ENCODE data around the gene PDLIM1. TPM values are rescaled to one million over a fixed set of nuclear protein-coding genes. Genes with fewer than 3 reads are reported as not detected.

Gene PDLIM1
- total and polyA plus RNA-seq, 2 experiments from 2014 or later: 111 to 233 TPM

DNA sequence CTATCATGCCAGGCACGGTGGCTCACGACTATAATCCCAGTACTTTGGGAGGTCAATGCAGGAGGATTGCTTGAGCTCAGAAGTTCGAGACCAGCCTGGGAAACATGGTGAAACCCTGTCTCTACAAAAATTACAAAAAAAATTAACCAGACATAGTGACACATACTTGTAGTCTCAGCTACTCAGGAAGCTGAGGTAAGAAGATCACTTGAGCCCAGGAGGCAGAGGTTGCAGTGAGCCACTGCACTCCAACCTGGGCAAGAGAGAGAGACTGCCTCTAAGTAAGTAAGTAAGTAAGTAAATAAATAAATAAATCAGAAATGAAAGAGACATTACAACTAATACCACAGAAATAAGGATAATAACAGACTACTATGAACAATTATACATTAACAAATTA, 36.2 kb downstream of the PDLIM1 start (continued):
- TF ChIP-seq, protein P1, sequence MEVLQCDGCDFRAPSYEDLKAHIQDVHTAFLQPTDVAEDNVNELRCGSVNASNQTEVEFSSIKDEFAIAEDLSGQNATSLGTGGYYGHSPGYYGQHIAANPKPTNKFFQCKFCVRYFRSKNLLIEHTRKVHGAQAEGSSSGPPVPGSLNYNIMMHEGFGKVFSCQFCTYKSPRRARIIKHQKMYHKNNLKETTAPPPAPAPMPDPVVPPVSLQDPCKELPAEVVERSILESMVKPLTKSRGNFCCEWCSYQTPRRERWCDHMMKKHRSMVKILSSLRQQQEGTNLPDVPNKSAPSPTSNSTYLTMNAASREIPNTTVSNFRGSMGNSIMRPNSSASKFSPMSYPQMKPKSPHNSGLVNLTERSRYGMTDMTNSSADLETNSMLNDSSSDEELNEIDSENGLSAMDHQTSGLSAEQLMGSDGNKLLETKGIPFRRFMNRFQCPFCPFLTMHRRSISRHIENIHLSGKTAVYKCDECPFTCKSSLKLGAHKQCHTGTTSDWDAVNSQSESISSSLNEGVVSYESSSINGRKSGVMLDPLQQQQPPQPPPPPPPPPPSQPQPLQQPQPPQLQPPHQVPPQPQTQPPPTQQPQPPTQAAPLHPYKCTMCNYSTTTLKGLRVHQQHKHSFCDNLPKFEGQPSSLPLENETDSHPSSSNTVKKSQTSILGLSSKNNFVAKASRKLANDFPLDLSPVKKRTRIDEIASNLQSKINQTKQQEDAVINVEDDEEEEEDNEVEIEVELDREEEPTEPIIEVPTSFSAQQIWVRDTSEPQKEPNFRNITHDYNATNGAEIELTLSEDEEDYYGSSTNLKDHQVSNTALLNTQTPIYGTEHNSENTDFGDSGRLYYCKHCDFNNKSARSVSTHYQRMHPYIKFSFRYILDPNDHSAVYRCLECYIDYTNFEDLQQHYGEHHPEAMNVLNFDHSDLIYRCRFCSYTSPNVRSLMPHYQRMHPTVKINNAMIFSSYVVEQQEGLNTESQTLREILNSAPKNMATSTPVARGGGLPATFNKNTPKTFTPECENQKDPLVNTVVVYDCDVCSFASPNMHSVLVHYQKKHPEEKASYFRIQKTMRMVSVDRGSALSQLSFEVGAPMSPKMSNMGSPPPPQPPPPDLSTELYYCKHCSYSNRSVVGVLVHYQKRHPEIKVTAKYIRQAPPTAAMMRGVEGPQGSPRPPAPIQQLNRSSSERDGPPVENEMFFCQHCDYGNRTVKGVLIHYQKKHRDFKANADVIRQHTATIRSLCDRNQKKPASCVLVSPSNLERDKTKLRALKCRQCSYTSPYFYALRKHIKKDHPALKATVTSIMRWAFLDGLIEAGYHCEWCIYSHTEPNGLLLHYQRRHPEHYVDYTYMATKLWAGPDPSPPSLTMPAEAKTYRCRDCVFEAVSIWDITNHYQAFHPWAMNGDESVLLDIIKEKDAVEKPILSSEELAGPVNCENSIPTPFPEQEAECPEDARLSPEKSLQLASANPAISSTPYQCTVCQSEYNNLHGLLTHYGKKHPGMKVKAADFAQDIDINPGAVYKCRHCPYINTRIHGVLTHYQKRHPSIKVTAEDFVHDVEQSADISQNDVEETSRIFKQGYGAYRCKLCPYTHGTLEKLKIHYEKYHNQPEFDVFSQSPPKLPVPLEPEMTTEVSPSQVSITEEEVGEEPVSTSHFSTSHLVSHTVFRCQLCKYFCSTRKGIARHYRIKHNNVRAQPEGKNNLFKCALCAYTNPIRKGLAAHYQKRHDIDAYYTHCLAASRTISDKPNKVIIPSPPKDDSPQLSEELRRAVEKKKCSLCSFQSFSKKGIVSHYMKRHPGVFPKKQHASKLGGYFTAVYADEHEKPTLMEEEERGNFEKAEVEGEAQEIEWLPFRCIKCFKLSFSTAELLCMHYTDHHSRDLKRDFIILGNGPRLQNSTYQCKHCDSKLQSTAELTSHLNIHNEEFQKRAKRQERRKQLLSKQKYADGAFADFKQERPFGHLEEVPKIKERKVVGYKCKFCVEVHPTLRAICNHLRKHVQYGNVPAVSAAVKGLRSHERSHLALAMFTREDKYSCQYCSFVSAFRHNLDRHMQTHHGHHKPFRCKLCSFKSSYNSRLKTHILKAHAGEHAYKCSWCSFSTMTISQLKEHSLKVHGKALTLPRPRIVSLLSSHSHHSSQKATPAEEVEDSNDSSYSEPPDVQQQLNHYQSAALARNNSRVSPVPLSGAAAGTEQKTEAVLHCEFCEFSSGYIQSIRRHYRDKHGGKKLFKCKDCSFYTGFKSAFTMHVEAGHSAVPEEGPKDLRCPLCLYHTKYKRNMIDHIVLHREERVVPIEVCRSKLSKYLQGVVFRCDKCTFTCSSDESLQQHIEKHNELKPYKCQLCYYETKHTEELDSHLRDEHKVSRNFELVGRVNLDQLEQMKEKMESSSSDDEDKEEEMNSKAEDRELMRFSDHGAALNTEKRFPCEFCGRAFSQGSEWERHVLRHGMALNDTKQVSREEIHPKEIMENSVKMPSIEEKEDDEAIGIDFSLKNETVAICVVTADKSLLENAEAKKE (CRISPR knock-in tag; IDR thresholded peaks at IDR 0.05): no peak
- TF ChIP-seq, protein P2, sequence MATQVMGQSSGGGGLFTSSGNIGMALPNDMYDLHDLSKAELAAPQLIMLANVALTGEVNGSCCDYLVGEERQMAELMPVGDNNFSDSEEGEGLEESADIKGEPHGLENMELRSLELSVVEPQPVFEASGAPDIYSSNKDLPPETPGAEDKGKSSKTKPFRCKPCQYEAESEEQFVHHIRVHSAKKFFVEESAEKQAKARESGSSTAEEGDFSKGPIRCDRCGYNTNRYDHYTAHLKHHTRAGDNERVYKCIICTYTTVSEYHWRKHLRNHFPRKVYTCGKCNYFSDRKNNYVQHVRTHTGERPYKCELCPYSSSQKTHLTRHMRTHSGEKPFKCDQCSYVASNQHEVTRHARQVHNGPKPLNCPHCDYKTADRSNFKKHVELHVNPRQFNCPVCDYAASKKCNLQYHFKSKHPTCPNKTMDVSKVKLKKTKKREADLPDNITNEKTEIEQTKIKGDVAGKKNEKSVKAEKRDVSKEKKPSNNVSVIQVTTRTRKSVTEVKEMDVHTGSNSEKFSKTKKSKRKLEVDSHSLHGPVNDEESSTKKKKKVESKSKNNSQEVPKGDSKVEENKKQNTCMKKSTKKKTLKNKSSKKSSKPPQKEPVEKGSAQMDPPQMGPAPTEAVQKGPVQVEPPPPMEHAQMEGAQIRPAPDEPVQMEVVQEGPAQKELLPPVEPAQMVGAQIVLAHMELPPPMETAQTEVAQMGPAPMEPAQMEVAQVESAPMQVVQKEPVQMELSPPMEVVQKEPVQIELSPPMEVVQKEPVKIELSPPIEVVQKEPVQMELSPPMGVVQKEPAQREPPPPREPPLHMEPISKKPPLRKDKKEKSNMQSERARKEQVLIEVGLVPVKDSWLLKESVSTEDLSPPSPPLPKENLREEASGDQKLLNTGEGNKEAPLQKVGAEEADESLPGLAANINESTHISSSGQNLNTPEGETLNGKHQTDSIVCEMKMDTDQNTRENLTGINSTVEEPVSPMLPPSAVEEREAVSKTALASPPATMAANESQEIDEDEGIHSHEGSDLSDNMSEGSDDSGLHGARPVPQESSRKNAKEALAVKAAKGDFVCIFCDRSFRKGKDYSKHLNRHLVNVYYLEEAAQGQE (IDR thresholded peaks at IDR 0.05; ENCODE audit: unreplicated experiment): no peak
- TF ChIP-seq POLR2AphosphoS5 (IDR thresholded peaks at IDR 0.05; ENCODE audit: low read depth): no peak
- no peak for TF ChIP-seq NANOG (IDR thresholded peaks at IDR 0.05; ENCODE audit: borderline replicate concordance)

DNA sequence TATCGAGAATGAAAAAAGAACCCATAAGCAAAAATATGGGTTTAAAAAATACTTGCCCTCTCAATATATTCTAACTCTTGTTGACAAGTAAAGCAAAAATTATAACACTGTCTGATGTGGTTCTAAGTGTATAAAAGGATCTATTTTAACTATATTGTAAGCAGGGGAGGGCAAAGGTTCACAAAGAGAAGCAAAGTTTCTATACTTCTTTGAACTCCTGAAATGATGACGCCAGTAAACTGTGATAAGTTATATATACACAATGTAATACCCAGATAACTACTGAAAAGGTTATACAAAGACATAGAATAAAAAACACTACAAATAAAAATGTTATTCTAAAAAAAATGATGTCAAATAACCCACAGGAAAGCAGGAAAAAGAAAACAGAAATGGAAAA, 37.1 kb downstream of the PDLIM1 start:
- Histone ChIP-seq H3F3A (replicated peaks; ENCODE audit: low read depth) (no peaks in the 10 kb centered on the region), H2AFZ (no peak overlapping the region), H3K79me2 (replicated peaks; ENCODE audit: insufficient read depth) (peaks cover 57% of the 10 kb centered on the region), H3K27ac (ENCODE audit: low read depth) (no peak overlapping the region), H3K4me3 (no peak overlapping the region), H3K4me2 (no peak overlapping the region), H3K27me3 (ENCODE audit: insufficient read depth) (no peaks in the 10 kb centered on the region), H3K36me3 (ENCODE audit: insufficient read depth) (peaks cover 14% of the 10 kb centered on the region; the same call in 1 of the 2 replicates), H3K4me1 (ENCODE audit: insufficient read depth) (peaks cover 12% of the 10 kb centered on the region), H4K20me1 (replicated peaks; ENCODE audit: insufficient read depth) (no peaks in the 10 kb centered on the region; the same call in 1 of the 2 replicates), H3K9me2 (ENCODE audit: insufficient read depth) (no peaks in the 10 kb centered on the region)
- ATAC-seq: no peak
- no peak for DNase-seq (ENCODE audit: low spot score)
- Mint-ChIP-seq H3K4me1 (peaks cover 16% of the 10 kb centered on the region), H3K36me3 (ENCODE audit: low read depth) (peaks cover 41% of the 10 kb centered on the region), H3K27ac (no peak overlapping the region), H3K4me3 (no peak overlapping the region), H3K9me3 (peaks cover 18% of the 10 kb centered on the region; the same call in 2 of the 3 replicates), H3K27me3 (ENCODE audit: insufficient read depth, low read depth, poor library complexity) (peaks cover 3% of the 10 kb centered on the region)
- TF ChIP-seq ZNF114 (CRISPR knock-in tag; IDR thresholded peaks at IDR 0.05): no peak
- TF ChIP-seq EZH2phosphoT487 (IDR thresholded peaks at IDR 0.05; ENCODE audit: unreplicated experiment): no peak
- TF ChIP-seq ZNF331 (CRISPR knock-in tag; IDR thresholded peaks at IDR 0.05; ENCODE audit: low read depth): no peak
- no peak for TF ChIP-seq POLR2AphosphoS5 (IDR thresholded peaks at IDR 0.05; ENCODE audit: low read depth)
- no peak for TF ChIP-seq JUNB (IDR thresholded peaks at IDR 0.05; ENCODE audit: unreplicated experiment)
- TF ChIP-seq NANOG (IDR thresholded peaks at IDR 0.05; ENCODE audit: borderline replicate concordance): no peak
- no peak for TF ChIP-seq CTCF (conservative IDR thresholded peaks at IDR 0.05; ENCODE audit: low read depth in 2 of 2)
- TF ChIP-seq, protein P3, sequence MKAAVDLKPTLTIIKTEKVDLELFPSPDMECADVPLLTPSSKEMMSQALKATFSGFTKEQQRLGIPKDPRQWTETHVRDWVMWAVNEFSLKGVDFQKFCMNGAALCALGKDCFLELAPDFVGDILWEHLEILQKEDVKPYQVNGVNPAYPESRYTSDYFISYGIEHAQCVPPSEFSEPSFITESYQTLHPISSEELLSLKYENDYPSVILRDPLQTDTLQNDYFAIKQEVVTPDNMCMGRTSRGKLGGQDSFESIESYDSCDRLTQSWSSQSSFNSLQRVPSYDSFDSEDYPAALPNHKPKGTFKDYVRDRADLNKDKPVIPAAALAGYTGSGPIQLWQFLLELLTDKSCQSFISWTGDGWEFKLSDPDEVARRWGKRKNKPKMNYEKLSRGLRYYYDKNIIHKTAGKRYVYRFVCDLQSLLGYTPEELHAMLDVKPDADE (IDR thresholded peaks at IDR 0.05): no peak
- no peak for TF ChIP-seq CREB1 (CRISPR knock-in tag; IDR thresholded peaks at IDR 0.05; ENCODE audit: low read depth)
- TF ChIP-seq EZH2 (IDR thresholded peaks at IDR 0.05; ENCODE audit: low read depth, unreplicated experiment): no peak
